GM21526 (cell line): ENCODE results near the gene TFDP1.

ENCODE experiments used
- ATAC-seq: cut with Tn5 transposase; IDR thresholded peaks from one replicate; pipeline ENCODE4 v1.9.1; 2021; ENCODE audit warnings: moderate library complexity; ENCODE audit not compliant: unreplicated experiment, low FRiP score

TFDP1 gene

GRCh38 chr13:113657851-113658741 lies 73.5 kb downstream of the TFDP1 start, which contains the start of gene ATP4B:
Gene ATP4B (minus strand): TSS chr13:113658198. CDS start chr13:113658144, 54 bp downstream.
- no peak for ATAC-seq

GRCh38 chr13:113658836-113659235 lies 74.3 kb downstream of the TFDP1 start:
- no peak for ATAC-seq

- ATAC-seq: no peak
These were observed 74.8 kb downstream of the TFDP1 start for GRCh38 chr13:113659337-113659736.

GRCh38 chr13:113660066-113660465 lies 75.5 kb downstream of the TFDP1 start:
- no peak for ATAC-seq

GRCh38 chr13:113661509-113661908 lies 77.0 kb downstream of the TFDP1 start:
- ATAC-seq: no peak

- ATAC-seq: no peak
These were observed 79.4 kb downstream of the TFDP1 start for GRCh38 chr13:113663934-113664333.

GRCh38 chr13:113664751-113665596 lies 80.4 kb downstream of the TFDP1 start:
- ATAC-seq: no peak

- ATAC-seq: no peak
These were observed 81.2 kb downstream of the TFDP1 start for GRCh38 chr13:113665597-113666328.

GRCh38 chr13:113666329-113666670 lies 81.7 kb downstream of the TFDP1 start:
- no peak for ATAC-seq

- ATAC-seq: no peak
These were observed 82.6 kb downstream of the TFDP1 start, which contains the start of gene GRK1 for GRCh38 chr13:113666951-113667701. Gene GRK1 (plus strand): TSS chr13:113667219. CDS start chr13:113667387, 168 bp downstream.

GRCh38 chr13:113667771-113668490 lies 83.4 kb downstream of the TFDP1 start:
- ATAC-seq: no peak

- ATAC-seq: no peak
These were observed 84.0 kb downstream of the TFDP1 start for GRCh38 chr13:113668491-113668971.

GRCh38 chr13:113669231-113669754 lies 84.7 kb downstream of the TFDP1 start:
- ATAC-seq: no peak

- ATAC-seq: no peak
These were observed 85.3 kb downstream of the TFDP1 start for GRCh38 chr13:113669755-113670341.

- no peak for ATAC-seq
These were observed 86.0 kb downstream of the TFDP1 start for GRCh38 chr13:113670541-113670940.

GRCh38 chr13:113671066-113672001 lies 86.8 kb downstream of the TFDP1 start:
- no peak for ATAC-seq

GRCh38 chr13:113672002-113672651 lies 87.6 kb downstream of the TFDP1 start:
- no peak for ATAC-seq
